HG02938 (cell line): ENCODE data around the gene MPDZ.

Experiments used
- ATAC-seq: cut with Tn5 transposase; IDR thresholded peaks from one replicate; pipeline ENCODE4 v1.9.1; 2021; ENCODE audit warnings: mild to moderate bottlenecking, moderate library complexity; ENCODE audit not compliant: unreplicated experiment

MPDZ gene

GRCh38 chr9:13279284-13280141, at the start of gene MPDZ:
MPDZ (minus strand) TSS chr9:13279692; CDS start chr9:13250315, 29,377 bp downstream.
- ATAC-seq: no peak

GRCh38 chr9:13324988-13325387, 45.5 kb upstream of the MPDZ start:
- ATAC-seq: no peak

- no peak for ATAC-seq
Observed at GRCh38 chr9:13322828-13323550, 43.5 kb upstream of the MPDZ start.

GRCh38 chr9:13318027-13318426, 38.5 kb upstream of the MPDZ start:
- ATAC-seq: no peak

GRCh38 chr9:13296972-13297371, 17.5 kb upstream of the MPDZ start:
- ATAC-seq: no peak

GRCh38 chr9:13295556-13295955, 16.1 kb upstream of the MPDZ start:
- no peak for ATAC-seq

- no peak for ATAC-seq
Observed at GRCh38 chr9:13292782-13293181, 13.3 kb upstream of the MPDZ start.

GRCh38 chr9:13292158-13292557, 12.7 kb upstream of the MPDZ start:
- ATAC-seq: no peak

GRCh38 chr9:13291718-13292117, 12.2 kb upstream of the MPDZ start:
- ATAC-seq: no peak

GRCh38 chr9:13284011-13284410, 4.5 kb upstream of the MPDZ start:
- no peak for ATAC-seq

GRCh38 chr9:13282998-13283397, 3.5 kb upstream of the MPDZ start:
- no peak for ATAC-seq

GRCh38 chr9:13281356-13282016, 2.0 kb upstream of the MPDZ start:
- no peak for ATAC-seq

- ATAC-seq: no peak
Observed at GRCh38 chr9:13278368-13279246, 885 bp downstream of the MPDZ start.

- ATAC-seq: no peak
Observed at GRCh38 chr9:13278023-13278367, 1.5 kb downstream of the MPDZ start.

- ATAC-seq: no peak
Observed at GRCh38 chr9:13274886-13275641, 4.4 kb downstream of the MPDZ start.

GRCh38 chr9:13270734-13271133, 8.8 kb downstream of the MPDZ start:
- no peak for ATAC-seq

- ATAC-seq: no peak
Observed at GRCh38 chr9:13269589-13270452, 9.7 kb downstream of the MPDZ start.

GRCh38 chr9:13268469-13268868, 11.0 kb downstream of the MPDZ start:
- ATAC-seq: no peak

GRCh38 chr9:13267743-13268142, 11.7 kb downstream of the MPDZ start:
- ATAC-seq: no peak
